Femur (tissue), 1 donor: ENCODE data around the gene MYO7B.
A peak's percentile ranks its signal among the peaks of the same experiment; 100 is the strongest.

Source experiments
- DNase-seq: peaks from one replicate; pipeline ENCODE4 v3.0.0-alpha.2; 2017

Gene MYO7B

GRCh38 chr2:127639111-127639474, 103.6 kb downstream of the MYO7B start:
- DNase-seq, result no peak

- DNase-seq, result peak; percentile 61
These were observed 104.9 kb downstream of the MYO7B start for GRCh38 chr2:127640082-127641072.

DNA sequence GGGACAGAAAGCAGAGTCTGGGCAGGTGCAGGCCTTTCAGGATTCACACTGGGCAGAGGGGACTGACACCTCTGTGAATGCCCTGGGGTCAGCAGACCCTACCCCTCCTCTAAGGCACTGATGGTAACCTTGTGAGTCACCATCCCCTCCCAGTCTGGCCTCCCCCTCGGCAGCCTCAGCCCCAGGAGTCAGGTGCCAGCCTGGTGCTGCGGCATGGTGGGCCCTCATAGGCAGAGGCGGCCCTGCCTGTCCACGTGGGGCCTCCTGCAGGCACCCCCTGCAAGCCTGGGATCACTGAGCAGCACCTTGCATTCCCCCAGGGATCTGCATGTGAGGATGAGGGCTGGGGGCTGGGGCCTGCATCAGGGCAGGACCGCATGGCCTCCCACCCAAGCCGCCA, 105.7 kb downstream of the MYO7B start:
- no peak for DNase-seq

DNA sequence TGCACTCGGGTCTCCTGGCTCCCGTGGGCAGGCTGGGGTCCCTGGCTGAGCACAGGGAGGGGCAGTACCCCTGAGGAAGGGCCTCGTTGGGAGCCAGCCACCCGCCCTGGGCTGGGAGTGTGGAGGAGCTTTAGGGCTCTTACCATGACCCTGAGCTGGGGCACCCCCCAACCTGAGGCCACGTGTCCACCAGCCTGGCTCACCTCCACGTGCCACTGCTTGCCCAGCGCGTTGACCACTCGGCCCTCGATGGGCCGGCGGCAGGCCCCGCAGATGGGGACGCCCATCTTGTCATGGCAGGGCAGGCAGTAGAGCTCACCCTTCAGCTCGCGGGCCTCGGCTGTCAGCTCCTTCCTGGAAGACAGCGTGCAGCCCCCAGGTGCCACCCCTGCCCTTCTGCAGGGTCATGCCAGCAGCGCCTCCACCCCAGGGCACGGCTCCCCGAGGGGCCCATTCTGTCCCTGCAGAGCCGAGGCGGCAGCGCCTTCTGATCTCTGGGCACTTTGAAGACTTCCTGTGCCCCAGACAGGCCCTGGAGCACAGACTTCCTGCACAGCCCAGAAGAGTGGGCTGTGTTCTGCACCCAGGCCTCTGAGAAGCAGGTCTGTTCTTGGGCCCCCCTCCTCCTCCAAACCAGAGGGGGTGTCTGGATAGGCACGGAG, 106.5 kb downstream of the MYO7B start:
- no peak for DNase-seq

GRCh38 chr2:127642706-127643438, 107.4 kb downstream of the MYO7B start:
- no peak for DNase-seq

GRCh38 chr2:127643439-127644065, 108.1 kb downstream of the MYO7B start:
- DNase-seq, result no peak

GRCh38 chr2:127644066-127645025, 108.9 kb downstream of the MYO7B start:
- no peak for DNase-seq

- DNase-seq, result no peak
These were observed 109.5 kb downstream of the MYO7B start for GRCh38 chr2:127645026-127645394.

GRCh38 chr2:127645395-127646291, 110.2 kb downstream of the MYO7B start, which contains the start of gene GPR17:
GPR17 (plus strand) TSS chr2:127646153; CDS start chr2:127650736, 4,583 bp downstream.
- DNase-seq, result no peak

GRCh38 chr2:127646487-127647241, 111.2 kb downstream of the MYO7B start:
- DNase-seq, result no peak

- no peak for DNase-seq
These were observed 112.0 kb downstream of the MYO7B start for GRCh38 chr2:127647242-127648190.

GRCh38 chr2:127648321-127648720, 112.8 kb downstream of the MYO7B start:
- DNase-seq, result no peak

DNA sequence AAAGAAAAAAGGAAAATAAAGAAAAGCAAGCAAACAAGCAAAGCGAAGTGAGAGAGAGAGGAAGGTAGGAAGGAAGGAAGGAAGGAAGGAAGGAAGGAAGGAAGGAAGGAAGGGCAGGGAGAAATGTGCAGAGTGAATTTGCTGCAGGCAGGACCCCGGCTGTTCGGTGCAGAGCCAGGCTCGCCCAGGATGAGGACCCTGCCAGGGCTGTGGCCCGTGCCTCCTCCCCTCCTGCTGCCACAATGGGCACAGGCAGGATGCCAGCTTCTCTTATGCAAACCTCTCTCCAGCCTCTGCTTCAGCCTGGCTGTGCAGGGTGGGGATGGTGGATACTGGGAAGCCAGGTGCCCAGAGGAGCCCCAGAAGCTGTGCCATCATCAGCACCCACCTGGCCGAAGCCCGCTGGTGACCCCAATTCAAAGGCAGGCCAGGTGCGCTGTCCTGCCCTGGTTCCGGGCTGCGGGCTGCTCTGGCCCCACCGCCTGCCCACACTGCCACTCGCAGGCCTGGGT, 113.7 kb downstream of the MYO7B start:
- no peak for DNase-seq

- peak; percentile 82 for DNase-seq
These were observed 114.2 kb downstream of the MYO7B start for GRCh38 chr2:127649684-127650040.

GRCh38 chr2:127650041-127650784, 114.7 kb downstream of the MYO7B start:
- DNase-seq, result no peak

DNA sequence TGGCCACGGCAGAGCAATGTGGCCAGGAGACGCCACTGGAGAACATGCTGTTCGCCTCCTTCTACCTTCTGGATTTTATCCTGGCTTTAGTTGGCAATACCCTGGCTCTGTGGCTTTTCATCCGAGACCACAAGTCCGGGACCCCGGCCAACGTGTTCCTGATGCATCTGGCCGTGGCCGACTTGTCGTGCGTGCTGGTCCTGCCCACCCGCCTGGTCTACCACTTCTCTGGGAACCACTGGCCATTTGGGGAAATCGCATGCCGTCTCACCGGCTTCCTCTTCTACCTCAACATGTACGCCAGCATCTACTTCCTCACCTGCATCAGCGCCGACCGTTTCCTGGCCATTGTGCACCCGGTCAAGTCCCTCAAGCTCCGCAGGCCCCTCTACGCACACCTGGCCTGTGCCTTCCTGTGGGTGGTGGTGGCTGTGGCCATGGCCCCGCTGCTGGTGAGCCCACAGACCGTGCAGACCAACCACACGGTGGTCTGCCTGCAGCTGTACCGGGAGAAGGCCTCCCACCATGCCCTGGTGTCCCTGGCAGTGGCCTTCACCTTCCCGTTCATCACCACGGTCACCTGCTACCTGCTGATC, 115.4 kb downstream of the MYO7B start:
- no peak for DNase-seq

DNA sequence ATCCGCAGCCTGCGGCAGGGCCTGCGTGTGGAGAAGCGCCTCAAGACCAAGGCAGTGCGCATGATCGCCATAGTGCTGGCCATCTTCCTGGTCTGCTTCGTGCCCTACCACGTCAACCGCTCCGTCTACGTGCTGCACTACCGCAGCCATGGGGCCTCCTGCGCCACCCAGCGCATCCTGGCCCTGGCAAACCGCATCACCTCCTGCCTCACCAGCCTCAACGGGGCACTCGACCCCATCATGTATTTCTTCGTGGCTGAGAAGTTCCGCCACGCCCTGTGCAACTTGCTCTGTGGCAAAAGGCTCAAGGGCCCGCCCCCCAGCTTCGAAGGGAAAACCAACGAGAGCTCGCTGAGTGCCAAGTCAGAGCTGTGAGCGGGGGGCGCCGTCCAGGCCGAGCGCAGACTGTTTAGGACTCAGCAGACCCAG, 115.9 kb downstream of the MYO7B start:
- DNase-seq, result no peak
